Neural cell (in vitro differentiated cells): ENCODE results near the gene WASF1. TPM values are rescaled to one million over a fixed set of nuclear protein-coding genes. Genes with fewer than 3 reads are reported as not detected.

ENCODE experiments used
- H2AFZ ChIP-seq: fragments of 200-600, 300-800 bp; sonication (generic), shearing (Covaris generic); 2 replicates; pipeline ENCODE4 v1.6.0; 2014; ENCODE audit warnings: low read depth, mild to moderate bottlenecking, antibody characterized with exemption, low read length, moderate library complexity
- H3F3A ChIP-seq: fragments of 200-600 bp; shearing (Covaris generic); 2 replicates; pipeline ENCODE4 v1.6.1; 2016; ENCODE audit warnings: mild to moderate bottlenecking, moderate library complexity, mixed read lengths, antibody characterized with exemption, low read length; ENCODE audit not compliant: insufficient read depth, poor library complexity, severe bottlenecking
- H3K27ac ChIP-seq: fragments of 200-600, 300-800 bp; sonication (generic), shearing (Covaris generic); 2 replicates; pipeline ENCODE4 v1.5.1; 2014; ENCODE audit warnings: mild to moderate bottlenecking, low read length, moderate library complexity
- H3K27me3 ChIP-seq: fragments of 300-800, 200-600 bp; sonication (generic), shearing (Covaris generic); 2 replicates; pipeline ENCODE4 v1.6.0; 2014; ENCODE audit warnings: mild to moderate bottlenecking, low read depth, low read length, moderate library complexity; ENCODE audit not compliant: insufficient read depth
- H3K36me3 ChIP-seq: fragments of 300-800, 200-600 bp; sonication (generic), shearing (Covaris generic); 2 replicates; pipeline ENCODE4 v1.5.1; 2014; ENCODE audit warnings: mild to moderate bottlenecking, antibody characterized with exemption, low read length, moderate library complexity; ENCODE audit not compliant: insufficient read depth
- H3K4me2 ChIP-seq: fragments of 300-800, 200-600 bp; sonication (generic), shearing (Covaris generic); 2 replicates; pipeline ENCODE4 v1.6.0; 2014; ENCODE audit warnings: mild to moderate bottlenecking, low read length
- H3K4me3 ChIP-seq: fragments of 300-800, 200-600 bp; sonication (generic), shearing (Covaris generic); 2 replicates; pipeline ENCODE4 v1.5.1; 2014; ENCODE audit warnings: mild to moderate bottlenecking, low read length, moderate library complexity
- H3K79me2 ChIP-seq: fragments of 200-600 bp; shearing (Covaris generic); replicated peaks from 2 replicates; pipeline ENCODE4 v1.6.0; 2014; ENCODE audit warnings: mild to moderate bottlenecking, low read length, moderate library complexity; ENCODE audit not compliant: insufficient read depth
- H3K9ac ChIP-seq: fragments of 300-800, 200-600 bp; sonication (generic), shearing (Covaris generic); 2 replicates; pipeline ENCODE4 v1.6.1; 2016; ENCODE audit warnings: mild to moderate bottlenecking, low read length, mixed read lengths
- H3K9me2 ChIP-seq: fragments of 200-600 bp; shearing (Covaris generic); 2 replicates; pipeline ENCODE4 v1.6.1; 2016; ENCODE audit warnings: mild to moderate bottlenecking, low read length, mixed read lengths; ENCODE audit not compliant: insufficient read depth
- H3K9me3 ChIP-seq: fragments of 200-600, 300-800 bp; sonication (generic), shearing (Covaris generic); 2 replicates; pipeline ENCODE4 v1.6.1; 2016; ENCODE audit warnings: mild to moderate bottlenecking, mixed run types, low read length, moderate library complexity, mixed read lengths
- H4K20me1 ChIP-seq: fragments of 200-600 bp; shearing (Covaris generic); 2 replicates; pipeline ENCODE4 v1.6.1; 2016; ENCODE audit warnings: mild to moderate bottlenecking, mixed run types; ENCODE audit not compliant: insufficient read depth
- CTCF ChIP-seq: fragments of 450-650 bp; IDR thresholded peaks from 2 replicates; pipeline ENCODE4 v1.5.1; 2014; ENCODE audit warnings: antibody characterized with exemption, mild to moderate bottlenecking, moderate library complexity; ENCODE audit not compliant: poor library complexity, severe bottlenecking
- EP300 ChIP-seq: fragments of 450-650 bp; conservative IDR thresholded peaks from 2 replicates; pipeline ENCODE4 v1.6.1; 2014; ENCODE audit warnings: antibody characterized with exemption, mild to moderate bottlenecking, moderate library complexity; ENCODE audit not compliant: poor library complexity, severe bottlenecking
- EZH2 ChIP-seq: fragments of 200-600, 300-800 bp; shearing (Covaris generic), sonication (generic); IDR thresholded peaks from 2 replicates; pipeline ENCODE4 v1.6.1; 2014; ENCODE audit warnings: antibody characterized with exemption, low read length, borderline replicate concordance, mild to moderate bottlenecking; ENCODE audit not compliant: insufficient read depth, poor library complexity, severe bottlenecking
- MXI1 ChIP-seq: fragments of 450-650 bp; conservative IDR thresholded peaks from 2 replicates; pipeline ENCODE4 v1.6.1; 2014; ENCODE audit warnings: antibody characterized with exemption, mild to moderate bottlenecking; ENCODE audit not compliant: poor library complexity, severe bottlenecking
- POLR2AphosphoS5 ChIP-seq: IDR thresholded peaks from 2 replicates; pipeline ENCODE4 v1.6.1; 2012
- RAD21 ChIP-seq: fragments of 450-650 bp; conservative IDR thresholded peaks from 2 replicates; pipeline ENCODE4 v1.6.1; 2014; ENCODE audit warnings: antibody characterized with exemption, mild to moderate bottlenecking, moderate library complexity
- REST ChIP-seq: IDR thresholded peaks from 2 replicates; pipeline ENCODE4 v1.6.1; 2012; ENCODE audit warnings: borderline replicate concordance
- SMC3 ChIP-seq: fragments of 450-650 bp; conservative IDR thresholded peaks from 2 replicates; pipeline ENCODE4 v1.6.1; 2014; ENCODE audit warnings: antibody characterized with exemption, mild to moderate bottlenecking, moderate library complexity; ENCODE audit not compliant: poor library complexity
- TAF1 ChIP-seq: IDR thresholded peaks from 2 replicates; pipeline ENCODE4 v1.6.1; 2012; ENCODE audit warnings: low read depth
- polyA plus RNA-seq: library from polyadenylated mRNA; depleted of rRNA; stranded (reverse); fragments of >200 nt; gene quantifications from 2 replicates; pipeline ENCODE4 v1.2.3, GENCODE V29; 2014

WASF1 gene
- polyA plus RNA-seq, 1 donor from 2014 or later: 89.7 TPM

- H3K9me2 ChIP-seq: no peaks in the 10 kb centered on the region
- H3K9me3 ChIP-seq: no peaks in the 10 kb centered on the region
- H3K27ac ChIP-seq: no peak overlapping the region
- H3K36me3 ChIP-seq: no peaks in the 10 kb centered on the region
- H3K4me2 ChIP-seq: no peak overlapping the region
- H3K4me3 ChIP-seq: no peak overlapping the region
- no peaks in the 10 kb centered on the region for H4K20me1 ChIP-seq
- H2AFZ ChIP-seq: no peak overlapping the region
- no peaks in the 10 kb centered on the region for H3K27me3 ChIP-seq
- no peak overlapping the region for H3K9ac ChIP-seq
- no peaks in the 10 kb centered on the region for H3F3A ChIP-seq
- TF ChIP-seq TAF1 (no peak), POLR2AphosphoS5 (no peak), CTCF (no peak)
- H3K79me2 ChIP-seq: peaks cover 41% of the 10 kb centered on the region
Observed at GRCh38 chr6:110140650-110141049, 38.8 kb downstream of the WASF1 start.

DNA sequence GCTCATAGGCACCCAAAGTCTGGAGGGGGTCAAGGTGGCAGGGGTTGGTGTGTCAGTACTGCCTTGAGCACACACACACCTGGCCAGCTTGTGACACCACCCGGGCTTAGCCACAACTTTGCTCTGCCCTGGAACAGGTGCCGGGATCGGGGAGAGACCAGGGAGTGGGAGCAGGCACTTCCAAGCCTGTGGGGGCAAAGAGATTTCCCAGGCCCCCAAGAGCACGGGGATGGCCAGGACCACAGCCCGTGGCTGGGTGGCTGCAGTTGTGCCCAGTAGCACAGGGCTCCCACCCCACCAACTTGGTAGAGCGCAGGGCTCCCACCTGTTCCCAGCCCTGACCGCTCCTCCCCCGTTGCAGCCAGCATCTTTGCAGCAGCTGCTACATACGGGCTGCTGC lies 40.4 kb downstream of the WASF1 start:
- Histone ChIP-seq H3K9ac (no peak overlapping the region), H3K4me3 (no peak overlapping the region), H2AFZ (no peak overlapping the region), H3K9me3 (no peaks in the 10 kb centered on the region), H3K27me3 (no peaks in the 10 kb centered on the region), H3K36me3 (no peaks in the 10 kb centered on the region), H3K79me2 (peaks cover 46% of the 10 kb centered on the region), H3K27ac (no peak overlapping the region), H3F3A (no peaks in the 10 kb centered on the region), H4K20me1 (no peaks in the 10 kb centered on the region), H3K4me2 (no peak overlapping the region), H3K9me2 (no peaks in the 10 kb centered on the region)
- TF ChIP-seq EP300 (no peak), TAF1 (no peak), POLR2AphosphoS5 (no peak), RAD21 (no peak), REST (no peak), MXI1 (no peak), CTCF (no peak), SMC3 (no peak), EZH2 (no peak)
